Measurements from ENCODE around the gene FN1.

GRCh38 chr2:215377283-215377682 is 58.6 kb downstream of the FN1 start:
- TF ChIP-seq GATA2 (IDR thresholded peaks at IDR 0.05; ENCODE audit: low read depth, low read length), result no peak
- TF ChIP-seq GATA3 (IDR thresholded peaks at IDR 0.05; ENCODE audit: low read depth, low read length), result no peak

Data from SH-SY5Y (cell line).